Esophagus squamous epithelium (tissue), 4 donors: ENCODE results near the gene RASGRF1.

Experiments
- POLR2A ChIP-seq, 4 donors: fragments of 450-650 bp; IDR thresholded peaks; one replicate each; pipeline ENCODE4 v1.6.1; 2017; ENCODE audit warnings: antibody characterized with exemption in 4 of 4, mild to moderate bottlenecking in 4 of 4, moderate library complexity in 3 of 4
- TF ChIP-seq, protein P1 (sequence below), 6 experiments: fragments of 450-650 bp in 4 of 6; fragments of 200-600 bp in 2 of 6; sonication (generic) in 2 of 6; IDR thresholded peaks; one replicate each; pipeline ENCODE4 v1.5.1; 2016 to 2019; ENCODE audit warnings: antibody characterized with exemption in 6 of 6, mild to moderate bottlenecking in 4 of 6, moderate library complexity in 4 of 6

DNA sequence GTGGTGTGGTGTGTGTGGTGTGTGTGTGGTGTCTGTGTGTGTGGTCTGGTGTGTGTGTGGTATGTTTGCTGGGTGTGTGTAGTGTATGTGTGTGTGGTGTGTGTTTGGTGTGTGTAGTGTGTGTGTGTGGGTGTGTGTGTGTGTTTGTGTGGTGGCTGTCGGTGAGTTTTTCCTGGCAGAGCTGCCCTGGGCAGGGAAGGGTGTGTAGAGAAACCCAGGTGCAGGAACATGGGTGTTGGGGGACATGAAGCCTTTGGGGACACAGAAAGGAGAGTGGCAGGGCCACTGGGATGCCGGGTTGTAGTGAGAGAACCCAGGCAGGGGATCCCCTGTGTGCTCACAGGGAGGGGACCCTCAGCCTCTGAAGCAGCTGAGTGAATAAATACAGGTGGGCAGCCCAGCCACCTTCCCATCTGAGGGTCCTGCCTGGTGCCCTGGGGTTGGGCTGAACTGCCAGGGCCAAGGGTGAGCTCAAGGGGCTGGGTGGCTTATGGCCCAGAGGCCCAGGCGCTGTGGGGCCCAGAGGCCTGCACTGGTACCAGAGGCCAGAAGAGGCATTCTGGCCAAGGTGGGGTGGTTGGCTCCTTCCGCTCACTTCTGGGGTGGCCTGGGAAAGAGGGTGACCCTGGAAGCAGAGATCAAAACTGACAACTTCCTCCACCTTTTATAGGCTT is 97.2 kb downstream of the RASGRF1 start:
- TF ChIP-seq POLR2A (IDR thresholded peaks at IDR 0.05): no peak
- TF ChIP-seq, protein P1, sequence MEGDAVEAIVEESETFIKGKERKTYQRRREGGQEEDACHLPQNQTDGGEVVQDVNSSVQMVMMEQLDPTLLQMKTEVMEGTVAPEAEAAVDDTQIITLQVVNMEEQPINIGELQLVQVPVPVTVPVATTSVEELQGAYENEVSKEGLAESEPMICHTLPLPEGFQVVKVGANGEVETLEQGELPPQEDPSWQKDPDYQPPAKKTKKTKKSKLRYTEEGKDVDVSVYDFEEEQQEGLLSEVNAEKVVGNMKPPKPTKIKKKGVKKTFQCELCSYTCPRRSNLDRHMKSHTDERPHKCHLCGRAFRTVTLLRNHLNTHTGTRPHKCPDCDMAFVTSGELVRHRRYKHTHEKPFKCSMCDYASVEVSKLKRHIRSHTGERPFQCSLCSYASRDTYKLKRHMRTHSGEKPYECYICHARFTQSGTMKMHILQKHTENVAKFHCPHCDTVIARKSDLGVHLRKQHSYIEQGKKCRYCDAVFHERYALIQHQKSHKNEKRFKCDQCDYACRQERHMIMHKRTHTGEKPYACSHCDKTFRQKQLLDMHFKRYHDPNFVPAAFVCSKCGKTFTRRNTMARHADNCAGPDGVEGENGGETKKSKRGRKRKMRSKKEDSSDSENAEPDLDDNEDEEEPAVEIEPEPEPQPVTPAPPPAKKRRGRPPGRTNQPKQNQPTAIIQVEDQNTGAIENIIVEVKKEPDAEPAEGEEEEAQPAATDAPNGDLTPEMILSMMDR (IDR thresholded peaks at IDR 0.05): no peak
